ENCODE results near the gene MCAT.

Gene MCAT, protein sequence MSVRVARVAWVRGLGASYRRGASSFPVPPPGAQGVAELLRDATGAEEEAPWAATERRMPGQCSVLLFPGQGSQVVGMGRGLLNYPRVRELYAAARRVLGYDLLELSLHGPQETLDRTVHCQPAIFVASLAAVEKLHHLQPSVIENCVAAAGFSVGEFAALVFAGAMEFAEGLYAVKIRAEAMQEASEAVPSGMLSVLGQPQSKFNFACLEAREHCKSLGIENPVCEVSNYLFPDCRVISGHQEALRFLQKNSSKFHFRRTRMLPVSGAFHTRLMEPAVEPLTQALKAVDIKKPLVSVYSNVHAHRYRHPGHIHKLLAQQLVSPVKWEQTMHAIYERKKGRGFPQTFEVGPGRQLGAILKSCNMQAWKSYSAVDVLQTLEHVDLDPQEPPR

DNA sequence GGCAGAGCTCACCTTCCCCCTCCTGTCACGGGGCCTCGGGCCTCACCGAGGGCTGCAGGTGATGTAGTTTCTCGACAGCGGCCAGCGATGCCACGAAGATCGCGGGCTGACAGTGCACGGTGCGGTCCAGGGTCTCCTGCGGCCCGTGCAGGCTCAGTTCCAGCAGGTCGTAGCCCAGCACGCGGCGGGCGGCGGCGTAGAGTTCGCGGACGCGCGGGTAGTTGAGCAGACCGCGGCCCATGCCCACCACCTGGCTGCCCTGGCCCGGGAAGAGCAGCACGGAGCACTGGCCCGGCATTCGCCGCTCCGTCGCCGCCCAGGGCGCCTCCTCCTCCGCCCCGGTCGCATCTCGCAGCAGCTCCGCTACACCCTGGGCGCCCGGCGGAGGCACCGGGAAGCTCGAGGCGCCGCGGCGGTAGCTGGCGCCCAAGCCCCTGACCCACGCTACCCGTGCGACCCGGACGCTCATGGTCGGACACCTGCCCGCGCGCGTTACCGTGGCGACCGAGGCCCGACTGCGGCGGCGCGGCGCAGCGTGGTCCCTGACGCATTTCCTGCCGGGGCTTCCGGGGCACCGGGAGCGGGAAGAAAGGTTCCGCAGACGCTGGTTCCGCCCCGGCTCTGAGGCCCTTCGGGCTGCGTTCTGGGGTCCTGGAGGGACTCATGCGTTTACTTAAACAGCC is at the start of gene MCAT:
TSS of gene MCAT (minus strand) at position 519 of the 683 bp plus-strand sequence. CDS start at position 469, 50 bp downstream.
- peak; percentile 85 for DNase-seq (ENCODE audit: low spot score)

DNA sequence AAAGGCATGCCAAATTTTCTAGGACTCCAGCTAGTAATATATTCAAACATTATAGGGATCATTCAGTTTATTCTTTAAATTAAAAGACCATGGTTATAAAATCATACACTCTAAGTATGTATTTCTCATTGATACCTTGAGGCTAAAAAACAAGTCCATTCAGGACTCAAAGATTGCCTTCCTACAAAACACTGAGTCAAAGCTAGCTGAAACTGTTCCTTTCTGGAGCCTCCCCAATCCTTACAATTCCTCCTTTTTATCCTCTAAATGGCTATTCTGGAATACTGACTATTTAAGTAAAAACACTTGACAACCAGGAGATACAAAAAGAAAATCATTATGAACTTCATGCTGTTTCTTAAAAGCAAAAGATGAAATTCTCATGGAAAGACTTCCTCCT is 48.6 kb upstream of the MCAT start:
- DNase-seq (ENCODE audit: low spot score), result no peak

DNA sequence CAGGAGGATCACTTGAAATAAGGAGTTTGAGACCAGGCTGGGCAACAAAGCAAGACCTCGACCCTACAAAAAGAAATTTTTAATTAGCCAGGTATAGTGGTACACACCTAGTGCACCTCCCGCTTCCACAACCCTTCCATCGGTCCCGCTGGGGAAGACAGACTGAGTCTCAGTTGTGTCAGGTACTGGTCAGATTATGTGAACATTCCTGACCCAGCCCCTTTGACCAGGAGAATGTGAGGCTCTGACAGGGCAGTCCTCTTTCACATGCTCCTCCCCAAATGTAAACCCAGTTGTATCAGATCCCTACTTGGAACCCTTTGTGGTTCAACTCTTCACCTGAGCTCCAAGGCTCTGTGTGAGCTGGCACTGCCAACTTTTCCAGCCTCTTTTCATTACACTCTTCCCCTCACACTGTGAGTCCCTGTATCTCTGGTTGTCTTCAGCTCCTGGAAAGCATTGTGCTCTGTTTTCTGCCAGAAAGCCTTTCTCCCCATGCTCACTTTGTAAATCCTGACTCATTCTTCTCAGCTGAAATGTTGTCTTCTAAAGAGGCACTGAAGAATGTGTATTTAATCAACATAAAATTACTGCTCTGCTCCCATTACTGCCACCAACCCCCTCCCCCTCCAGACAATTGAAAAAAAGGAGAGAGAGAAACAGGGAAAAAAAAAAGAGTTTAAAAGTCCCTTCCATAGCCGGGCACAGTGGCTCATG is 45.8 kb upstream of the MCAT start:
- DNase-seq (ENCODE audit: low spot score), result no peak

DNA sequence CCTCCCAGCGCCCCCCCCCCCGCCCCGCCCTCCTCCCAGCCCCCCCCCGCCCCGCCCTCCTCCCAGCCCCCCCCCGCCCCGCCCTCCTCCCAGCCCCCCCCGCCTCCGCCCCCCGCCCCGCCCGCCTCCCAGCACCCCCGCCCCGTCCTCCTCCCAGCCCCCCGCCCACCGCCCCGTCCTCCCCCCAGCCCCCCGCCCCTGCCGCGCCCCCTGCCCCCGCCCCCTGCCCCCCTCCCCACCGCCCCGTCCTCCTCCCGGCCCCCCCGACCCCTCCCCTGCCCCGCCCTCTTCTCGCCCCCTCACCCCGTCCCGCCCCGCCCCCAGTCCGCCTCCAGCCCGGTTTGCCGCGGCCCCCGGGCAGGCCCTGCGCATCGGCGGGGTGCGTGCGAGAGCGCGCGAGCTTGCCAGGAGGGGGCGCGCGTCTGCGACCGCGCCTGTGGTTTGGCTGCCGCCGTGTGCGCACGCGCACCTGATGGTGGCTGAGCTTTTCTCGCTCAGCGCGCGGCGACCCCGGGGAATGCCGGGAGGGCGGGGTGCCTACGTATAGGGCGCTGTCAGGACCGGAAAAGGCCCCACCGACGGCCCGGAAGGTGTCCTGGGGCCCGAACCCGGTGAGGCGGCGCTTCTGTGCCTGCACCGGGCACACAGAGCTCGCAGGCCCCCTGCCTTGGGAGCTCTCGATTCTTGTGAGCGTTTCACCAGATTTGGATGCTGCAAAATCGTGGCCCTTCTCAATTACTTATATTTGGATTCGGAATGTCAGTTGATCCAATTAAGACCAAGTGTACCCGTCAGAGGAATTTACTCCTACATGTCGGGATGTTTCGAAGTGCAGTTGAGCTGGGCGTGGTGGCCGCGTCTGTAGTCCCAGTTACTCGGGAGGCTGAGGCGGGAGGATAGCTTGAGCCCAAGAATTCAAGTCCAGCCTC is 44.2 kb upstream of the MCAT start:
- peak; percentile 97 for DNase-seq (ENCODE audit: low spot score)

DNA sequence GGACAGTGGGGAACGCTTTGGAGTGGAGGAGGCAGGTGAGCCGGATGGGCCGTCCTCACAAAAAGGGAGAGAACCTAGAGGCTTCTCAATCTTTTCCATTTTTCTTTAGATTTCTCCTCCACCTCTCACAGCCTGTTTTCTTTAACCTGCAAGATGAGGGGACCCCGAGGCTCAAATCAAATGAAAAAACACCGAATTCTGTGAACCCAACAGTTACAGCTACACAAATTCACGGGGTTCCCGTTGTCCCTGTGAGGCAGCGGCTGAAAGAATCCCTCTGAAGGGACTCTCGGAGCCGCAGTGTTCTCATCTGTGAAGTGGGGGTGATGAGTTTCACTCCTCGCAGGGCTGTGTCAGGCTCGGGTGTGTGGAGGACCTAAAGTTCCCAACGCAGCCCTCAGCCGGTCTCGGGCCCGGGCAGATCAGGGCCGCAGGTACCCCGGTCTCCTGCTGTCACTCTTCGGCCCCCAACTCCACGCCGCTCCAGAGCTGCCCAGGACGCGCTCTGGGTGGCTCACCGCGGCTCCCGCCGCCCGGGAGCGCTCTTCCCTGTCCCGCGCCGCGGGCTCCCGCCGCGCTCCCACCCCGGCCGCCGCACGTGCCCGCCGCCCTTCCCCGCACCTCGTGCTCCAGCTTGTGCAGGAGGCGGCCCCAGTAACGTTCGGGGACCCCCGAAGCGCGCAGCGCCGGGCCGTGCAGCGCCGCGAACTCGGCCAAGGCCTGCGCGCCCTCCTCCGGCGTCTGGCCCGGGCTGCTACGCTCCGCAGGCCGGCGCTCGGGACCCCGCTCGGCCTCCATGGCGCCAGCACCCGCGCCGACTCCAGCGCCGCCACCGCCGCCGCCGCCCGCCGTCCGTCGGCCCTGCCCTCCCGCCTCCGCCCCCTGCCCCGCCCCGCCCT is 43.3 kb upstream of the MCAT start, which contains the start of gene TTLL12:
TSS of gene TTLL12 (minus strand) at position 863 of the 899 bp plus-strand sequence. CDS start at position 798, 65 bp downstream.
- peak; percentile 31 for DNase-seq (ENCODE audit: low spot score)

DNA sequence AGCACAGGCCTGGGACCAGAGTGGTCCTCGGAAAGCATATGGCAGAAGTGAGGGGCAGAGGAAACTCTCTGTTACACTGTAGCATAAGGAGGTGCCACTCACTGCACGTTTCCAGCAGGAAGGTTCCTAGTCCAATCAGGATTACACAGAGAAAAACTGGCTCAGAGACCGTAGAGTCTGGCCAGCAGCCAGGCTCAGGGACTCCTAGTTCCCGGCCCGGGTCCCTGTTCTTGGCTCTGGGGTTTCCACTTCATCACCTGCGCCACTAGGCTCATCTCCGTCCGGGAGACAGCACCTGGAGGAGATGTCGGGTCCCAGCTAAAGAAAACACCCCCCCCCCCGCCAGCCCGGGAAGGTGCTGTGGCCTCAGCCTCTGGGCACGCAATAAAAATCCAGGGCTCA is 42.7 kb upstream of the MCAT start:
- no peak for DNase-seq (ENCODE audit: low spot score)

DNA sequence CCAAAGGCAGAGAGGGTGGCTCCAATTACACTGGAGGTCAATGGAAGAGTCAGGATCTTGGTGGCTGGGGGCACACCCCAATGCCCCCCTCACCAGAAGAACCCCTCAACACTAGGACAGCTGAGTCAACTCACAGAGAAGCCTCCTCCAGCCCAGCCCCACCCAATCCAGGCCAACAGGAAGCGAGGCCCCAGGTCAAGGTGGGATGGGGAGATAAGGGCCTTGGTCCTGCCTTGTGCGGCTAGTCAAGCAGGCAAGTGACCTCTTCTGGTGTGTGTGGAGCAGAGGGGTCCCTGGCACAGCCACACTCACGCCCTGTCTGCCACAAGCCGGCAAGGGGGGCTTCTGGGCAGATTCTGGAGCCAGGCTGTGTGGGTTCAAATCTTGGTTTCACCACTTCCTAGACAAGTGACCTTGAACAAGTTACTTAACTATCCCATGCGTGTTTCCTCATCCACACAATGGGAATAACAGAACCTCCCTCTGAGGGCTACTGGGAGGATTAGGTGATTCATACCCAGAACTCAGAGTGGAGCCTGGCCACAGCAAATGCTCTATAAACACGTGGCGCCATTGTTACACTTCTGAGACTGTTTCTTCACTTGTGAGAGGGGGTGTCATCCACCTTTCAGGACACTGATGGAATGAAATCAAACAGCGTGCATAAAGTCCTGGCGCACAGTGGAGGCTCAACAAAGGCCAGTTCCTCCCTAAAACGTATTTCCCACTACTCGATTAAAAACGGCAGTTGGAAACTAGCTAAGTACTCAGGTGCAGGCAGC is 40.5 kb upstream of the MCAT start:
- no peak for DNase-seq (ENCODE audit: low spot score)

DNA sequence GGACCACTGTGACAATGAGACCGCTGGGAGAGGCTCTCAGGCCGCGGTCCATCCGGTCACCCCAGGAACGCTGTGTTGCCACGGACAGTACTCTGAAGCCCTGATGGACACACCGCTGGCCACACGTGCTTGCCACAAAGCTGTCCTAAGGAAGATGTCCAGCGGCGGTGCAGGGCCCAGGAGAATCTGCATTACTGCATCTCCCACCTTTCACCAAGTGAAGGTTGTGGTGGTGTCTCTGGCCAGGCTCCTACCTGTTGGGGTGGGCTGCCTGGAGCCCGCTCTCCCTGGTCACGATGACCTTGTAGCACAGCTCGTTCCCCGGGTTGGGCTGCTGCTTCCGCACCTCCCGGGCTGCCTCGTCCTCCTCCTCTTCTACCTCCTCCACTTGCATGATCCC is 39.5 kb upstream of the MCAT start:
- DNase-seq (ENCODE audit: low spot score), result no peak

DNA sequence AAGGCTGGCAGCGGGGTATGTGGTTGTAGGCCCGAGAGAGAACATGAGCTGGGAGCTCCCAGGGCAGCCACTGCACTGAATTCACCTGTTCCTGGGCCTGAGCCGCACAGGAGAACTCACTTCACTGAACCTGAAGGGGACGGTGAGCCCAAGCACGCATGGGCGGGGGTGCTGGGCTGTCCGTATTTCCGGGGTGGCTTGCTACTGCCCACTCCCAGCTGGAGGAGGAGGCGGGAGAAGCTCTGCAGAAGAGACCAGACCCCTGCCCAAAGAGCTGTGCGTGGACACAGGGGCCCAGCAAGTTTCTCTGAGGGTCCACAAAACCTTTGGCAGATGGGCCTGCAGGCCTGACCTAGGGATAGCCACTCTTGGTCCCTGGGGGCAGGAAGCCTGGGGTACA is 38.9 kb upstream of the MCAT start:
- DNase-seq (ENCODE audit: low spot score), result no peak

DNA sequence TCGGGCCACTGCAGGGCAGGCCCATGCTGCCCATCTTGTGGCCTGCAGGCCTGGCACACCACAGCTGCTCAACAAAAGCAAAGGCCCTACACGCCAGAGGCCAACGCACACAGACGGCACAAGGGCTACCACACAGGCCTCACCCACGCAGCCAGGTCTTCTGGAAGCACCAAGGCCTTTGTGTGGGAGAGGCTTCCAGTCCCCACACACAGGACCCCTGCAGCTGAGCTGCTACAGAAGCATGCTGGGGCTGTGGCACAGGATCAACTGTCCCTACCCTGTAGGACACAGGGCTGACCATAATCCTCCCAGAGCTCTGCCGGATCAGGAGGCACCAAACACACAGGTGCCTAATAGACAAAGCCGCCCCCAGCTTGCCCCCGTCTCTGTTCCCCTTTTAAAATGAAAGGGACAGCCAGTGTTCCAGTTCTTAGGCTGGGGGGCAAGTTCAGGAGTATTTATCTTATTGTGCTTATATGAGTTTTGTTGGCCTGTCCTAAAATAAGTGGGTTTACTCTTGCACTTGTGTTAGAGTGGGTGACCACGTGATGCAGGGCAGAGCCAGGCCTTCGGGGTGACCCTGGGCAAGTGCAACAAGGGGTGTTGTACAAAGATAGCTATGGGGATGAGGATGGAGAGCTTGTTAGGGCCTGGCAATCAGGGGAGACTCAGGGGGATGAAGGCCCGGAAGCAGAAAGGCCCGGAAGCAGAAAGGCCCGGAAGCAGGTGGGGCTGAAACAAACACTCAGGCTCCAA is 38.3 kb upstream of the MCAT start:
- no peak for DNase-seq (ENCODE audit: low spot score)

DNA sequence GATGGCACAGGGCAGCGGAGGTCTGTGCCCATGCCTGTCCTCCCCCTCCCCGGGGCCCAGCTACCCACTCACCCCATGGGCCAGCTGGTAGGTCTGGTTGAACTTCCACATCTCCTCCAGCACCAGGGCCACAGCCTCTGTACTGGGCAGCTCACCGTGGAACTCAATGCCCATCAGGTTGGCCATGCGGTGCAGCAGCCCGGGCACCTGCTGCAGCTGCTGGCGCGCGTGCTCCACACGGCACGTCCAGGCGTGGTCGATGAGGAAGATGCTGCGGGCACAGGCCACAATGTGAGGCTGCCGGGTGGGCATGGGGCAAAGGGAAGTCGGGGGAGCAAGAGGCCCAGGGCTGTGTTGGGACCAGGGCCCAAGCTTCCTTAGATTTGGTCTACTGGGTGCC is 37.5 kb upstream of the MCAT start:
- DNase-seq (ENCODE audit: low spot score), result no peak

DNA sequence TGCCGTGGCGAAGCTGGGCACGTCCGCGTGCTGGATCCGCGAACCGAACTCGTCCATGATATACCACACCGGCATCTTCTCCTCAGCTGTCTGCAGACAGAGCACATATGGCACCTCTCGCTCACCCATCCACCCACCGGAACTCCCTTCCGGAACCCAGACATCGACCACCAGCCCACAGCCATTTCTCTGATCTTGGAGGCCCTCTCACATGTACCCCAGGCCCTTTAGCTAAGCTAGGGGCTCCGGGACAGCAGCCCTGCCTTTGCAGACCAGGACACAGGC is 36.7 kb upstream of the MCAT start:
- no peak for DNase-seq (ENCODE audit: low spot score)

DNA sequence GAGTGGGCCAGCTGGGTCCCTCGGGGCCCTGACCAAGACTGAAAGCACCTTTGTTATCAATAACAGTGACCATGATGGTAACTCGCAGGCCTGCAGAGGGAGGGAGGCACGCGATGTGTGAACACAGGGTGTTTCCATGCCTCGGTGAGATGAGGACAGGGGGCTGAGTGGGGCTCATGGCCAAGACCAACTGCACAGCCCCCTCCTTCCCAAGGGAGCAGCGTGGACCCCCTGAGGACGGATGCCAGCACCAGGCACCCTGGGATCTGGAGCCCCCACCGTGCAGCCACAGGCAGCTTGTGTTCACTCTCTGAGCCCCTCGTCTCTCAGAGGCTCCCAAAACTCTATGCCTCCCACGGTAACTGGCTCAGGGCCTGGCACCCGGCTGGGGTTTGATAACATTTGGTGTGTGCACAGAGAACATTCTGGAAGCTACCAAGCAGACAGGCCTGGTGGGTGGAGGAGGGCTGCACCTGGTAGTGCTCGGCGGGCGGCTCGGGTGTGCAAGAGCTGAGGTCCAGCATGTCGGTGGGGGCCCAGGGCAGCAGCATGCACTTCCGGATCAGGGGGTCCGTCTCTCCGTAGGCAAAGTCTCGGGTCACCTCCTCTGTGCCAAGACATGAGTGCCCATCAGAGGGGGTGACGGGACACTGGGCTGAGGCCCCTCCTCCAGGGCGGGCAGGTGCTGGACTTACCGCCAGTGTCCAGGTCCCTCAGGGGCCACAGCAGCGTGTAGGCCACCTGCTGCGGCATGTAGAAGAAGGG is 36.1 kb upstream of the MCAT start:
- DNase-seq (ENCODE audit: low spot score), result no peak

DNA sequence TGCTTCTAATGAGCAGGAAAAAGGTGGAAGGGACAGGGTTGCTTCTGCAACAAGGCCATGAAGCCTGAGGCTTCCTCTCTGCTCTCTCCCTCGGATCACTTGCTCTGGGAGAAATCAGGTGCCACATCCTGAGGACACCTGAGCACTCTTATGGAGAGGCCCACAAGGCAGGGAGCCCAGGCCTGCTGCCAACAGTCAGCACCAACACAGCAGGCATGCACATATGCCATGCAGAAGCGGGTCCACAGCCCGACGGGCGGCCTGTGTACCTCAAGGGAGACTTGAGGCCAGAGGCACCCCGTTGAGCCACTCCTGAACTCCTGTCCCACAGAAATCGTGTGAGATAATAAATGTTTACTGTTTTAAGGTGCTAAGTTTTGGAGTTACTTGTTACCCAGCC is 34.3 kb upstream of the MCAT start:
- no peak for DNase-seq (ENCODE audit: low spot score)

DNA sequence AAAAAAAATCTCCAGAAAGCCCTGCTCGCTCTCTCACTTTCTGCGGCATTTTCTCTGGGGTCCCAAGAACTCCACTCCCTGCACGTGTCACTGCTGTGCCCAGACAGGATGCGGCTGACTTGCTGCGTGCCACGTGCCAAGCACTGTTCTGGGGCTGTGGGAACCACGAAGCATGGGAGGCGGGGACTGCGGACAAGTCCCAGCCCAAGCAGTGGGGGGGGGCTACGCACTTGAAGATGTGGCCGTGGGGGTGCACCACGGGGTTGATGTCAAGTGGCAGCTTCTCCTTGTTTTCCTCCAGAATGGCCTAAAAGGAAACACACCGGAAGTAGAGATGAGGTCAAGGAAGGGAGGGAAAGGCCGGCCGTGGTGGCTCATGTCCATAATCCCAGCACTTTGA is 32.9 kb upstream of the MCAT start:
- no peak for DNase-seq (ENCODE audit: low spot score)

DNA sequence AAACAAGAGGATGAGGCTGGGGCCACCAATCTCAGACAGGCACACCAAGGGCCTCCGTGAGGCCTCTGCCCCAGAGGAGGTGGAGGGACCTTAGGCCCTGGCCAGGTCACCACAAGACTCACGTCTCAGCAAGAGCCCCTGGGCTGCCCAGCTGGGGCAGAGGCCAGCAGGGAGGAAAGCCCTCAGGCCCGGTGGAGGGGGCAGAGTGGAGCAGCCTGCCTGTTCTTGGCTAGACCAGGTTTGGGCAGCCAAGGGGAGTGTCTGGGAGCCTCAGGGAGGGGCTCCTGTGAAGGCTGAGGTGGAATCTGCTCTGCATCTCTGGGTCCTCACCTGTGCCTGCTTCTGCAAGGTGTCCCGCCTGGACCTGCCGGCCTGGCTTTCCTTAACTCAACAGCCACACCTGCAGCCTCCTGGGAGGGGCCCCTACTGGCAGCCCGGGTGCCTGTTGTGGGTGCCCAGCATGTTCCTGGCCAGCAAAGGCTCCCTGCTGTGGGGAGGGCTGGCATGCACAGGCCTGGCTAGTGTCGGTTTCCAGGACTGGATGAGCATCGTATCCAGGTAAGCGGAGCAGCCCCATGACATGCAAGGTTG is 31.8 kb upstream of the MCAT start:
- DNase-seq (ENCODE audit: low spot score), result no peak

DNA sequence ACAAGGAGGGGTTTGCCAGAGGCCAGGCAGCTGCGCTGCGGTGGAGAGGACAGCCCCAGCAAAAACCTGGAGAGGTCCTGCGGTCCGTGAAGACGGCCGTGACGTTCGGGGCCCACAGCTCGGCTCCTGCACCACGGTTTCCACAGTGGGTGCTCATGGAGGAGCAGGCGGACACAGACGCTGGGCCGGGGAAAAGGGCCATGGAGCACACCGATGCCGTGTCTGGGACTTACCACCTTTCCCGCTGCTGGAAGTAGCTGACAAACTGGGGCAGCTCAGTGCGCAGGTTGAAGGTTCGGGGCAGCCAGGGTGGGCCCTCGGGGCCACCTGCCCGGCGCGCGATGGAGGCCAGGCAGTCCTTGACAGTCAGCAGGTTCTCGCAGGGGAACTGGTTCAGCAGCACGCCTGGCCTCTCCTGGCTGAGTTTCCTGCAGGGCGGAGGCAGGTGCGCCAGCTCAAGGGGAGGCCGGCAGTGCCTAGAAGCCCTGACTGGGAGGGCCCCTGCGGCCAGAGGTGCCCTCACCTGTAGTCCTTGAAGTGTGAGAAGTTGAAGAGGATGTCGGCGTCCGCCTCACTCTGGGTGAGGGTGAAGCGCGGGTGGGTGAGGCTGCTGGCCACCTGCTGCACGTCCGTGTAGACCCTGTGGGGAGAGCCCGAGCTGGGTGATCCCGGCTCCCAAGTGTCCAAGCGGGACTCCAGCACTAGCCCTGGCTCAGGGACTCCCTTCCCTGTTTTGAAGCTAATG is 30.9 kb upstream of the MCAT start:
- DNase-seq (ENCODE audit: low spot score), result no peak

DNA sequence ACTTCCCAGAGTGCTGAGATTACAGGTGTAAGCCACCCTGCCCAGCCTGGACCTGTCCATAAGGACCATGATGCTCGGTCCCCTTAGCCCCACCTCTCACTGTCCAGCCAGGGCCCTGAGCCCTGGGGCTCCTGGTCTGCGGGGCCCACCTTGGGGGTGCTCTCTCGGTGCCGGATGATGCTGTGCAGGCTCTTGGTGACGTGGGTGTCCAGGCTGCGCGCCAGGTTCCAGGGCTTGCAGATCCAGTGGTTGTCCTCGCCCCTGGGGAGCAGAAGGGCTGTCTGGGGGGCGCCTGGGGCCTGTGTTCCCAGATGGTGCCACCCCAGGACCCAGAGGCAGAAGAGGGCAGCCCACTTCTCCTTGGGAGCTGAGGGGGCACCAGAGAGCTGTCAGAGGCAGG is 30.4 kb upstream of the MCAT start:
- no peak for DNase-seq (ENCODE audit: low spot score)

Data from activated CD4-positive, alpha-beta T cell treated with anti-CD3 and anti-CD28 coated beads, Interleukin-2, Interleukin-4, amounts not matched to agents 100 ng/mL and 50 ng/mL, durations not matched to agents 16 hours and 8 hours (primary cell).